Large intestine (tissue), 3 donors: Measurements from ENCODE around the gene DCAF15. TPM values are rescaled to one million over a fixed set of nuclear protein-coding genes. Genes with fewer than 3 reads are reported as not detected.

Source experiments
- DNase-seq, 2 donors: peaks; one replicate each; pipeline versions ENCODE4 v3.0.0 to v3.0.0-alpha.2; 2013
- H3K27ac ChIP-seq: one replicate; pipeline ENCODE4 v1.5.1; 2013; ENCODE audit warnings: low read length
- H3K27me3 ChIP-seq: 2 replicates; pipeline ENCODE4 v1.6.1; 2013; ENCODE audit warnings: low read length; ENCODE audit not compliant: control insufficient read depth, insufficient read depth
- H3K36me3 ChIP-seq: 2 replicates; pipeline ENCODE4 v1.6.1; 2013; ENCODE audit warnings: low read length; ENCODE audit not compliant: control insufficient read depth, insufficient read depth
- H3K4me1 ChIP-seq: one replicate; pipeline ENCODE4 v1.6.1; 2013; ENCODE audit warnings: low read length; ENCODE audit not compliant: control insufficient read depth, insufficient read depth
- H3K4me3 ChIP-seq: one replicate; pipeline ENCODE4 v1.5.1; 2013; ENCODE audit warnings: low read length
- H3K9me3 ChIP-seq: one replicate; pipeline ENCODE4 v1.6.1; 2013; ENCODE audit warnings: mild to moderate bottlenecking, low read depth, low read length, moderate library complexity; ENCODE audit not compliant: control insufficient read depth
- WGBS: methylation state at CpG from one replicate; pipeline ENCODE4 v1.1.5; 2013; ENCODE audit warnings: low lambda C conversion rate; ENCODE audit not compliant: insufficient coverage; 5-methylcytosine and 5-hydroxymethylcytosine counted together
- polyA plus RNA-seq: library from polyadenylated mRNA; unstranded; fragments of 120-200 nt; gene quantifications from one replicate; pipeline ENCODE4 v1.2.1, GENCODE V29; 2013

The DCAF15 gene
- polyA plus RNA-seq, 1 donor = 26.8 TPM

GRCh38 chr19:13959962-13960862 is 7.9 kb downstream of the DCAF15 start:
- Histone ChIP-seq H3K36me3 (peaks cover 76% of the 10 kb centered on the region), H3K27me3 (no peaks in the 10 kb centered on the region), H3K4me3 (no peak overlapping the region), H3K27ac (no peak overlapping the region), H3K4me1 (no peaks in the 10 kb centered on the region), H3K9me3 (no peaks in the 10 kb centered on the region)
- no peak for DNase-seq
- no CpG with 5 or more reads among the region's 27 CpGs for WGBS

- WGBS = 92% methylated on average over 2 of the region's 39 CpGs
- H3K4me1 ChIP-seq = no peaks in the 10 kb centered on the region
- no peak overlapping the region for H3K27ac ChIP-seq
- no peak overlapping the region for H3K4me3 ChIP-seq
- peaks cover 74% of the 10 kb centered on the region for H3K36me3 ChIP-seq
- no peak for DNase-seq
- no peaks in the 10 kb centered on the region for H3K9me3 ChIP-seq
- H3K27me3 ChIP-seq = no peaks in the 10 kb centered on the region
Observed at GRCh38 chr19:13960863-13961784, 8.8 kb downstream of the DCAF15 start.

DNA sequence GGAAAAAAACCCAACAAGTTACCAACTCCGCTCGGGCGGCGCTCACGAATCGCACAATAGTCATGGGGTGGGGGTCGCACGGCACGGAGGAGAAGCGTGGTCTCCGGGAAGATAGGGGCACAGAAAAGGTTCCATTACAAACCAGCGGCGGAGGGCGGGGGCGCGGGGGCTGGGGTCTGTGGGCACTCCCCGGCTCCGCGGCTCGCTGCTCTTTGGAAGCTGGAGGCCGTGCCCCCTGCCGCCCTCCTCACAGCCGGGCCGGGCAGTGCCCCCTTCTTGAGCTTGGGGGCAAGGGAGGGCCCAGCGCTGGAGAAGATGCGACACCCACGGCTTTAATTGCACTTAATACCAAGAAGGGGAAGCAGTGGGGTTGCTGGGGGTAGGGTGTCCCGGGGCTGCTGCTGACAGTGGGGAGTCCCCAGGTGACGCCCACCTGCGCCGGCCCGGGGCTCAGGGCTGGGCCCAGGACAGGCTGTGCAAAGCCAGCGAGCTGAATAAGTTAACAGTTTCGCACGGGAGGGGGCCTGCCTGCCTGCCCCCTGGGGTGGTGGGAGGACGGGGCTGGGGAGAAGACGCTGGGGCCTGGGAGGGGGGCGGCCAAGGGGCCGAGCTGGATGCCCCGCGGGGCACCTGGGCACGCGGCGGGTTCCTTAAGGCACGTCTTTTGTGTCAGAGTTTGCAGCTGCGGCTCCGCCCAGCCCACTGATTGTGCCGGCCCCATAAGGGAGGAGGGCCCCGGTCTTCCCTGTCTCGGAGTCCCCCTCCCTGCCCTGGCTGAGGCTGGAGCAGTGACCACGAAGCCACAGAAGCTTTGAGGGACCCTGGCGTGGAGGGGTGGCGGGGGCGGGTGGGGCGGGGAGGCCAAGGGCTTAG is 9.8 kb downstream of the DCAF15 start:
- H3K9me3 ChIP-seq = no peaks in the 10 kb centered on the region
- no peak overlapping the region for H3K4me3 ChIP-seq
- DNase-seq = no peak
- no peak overlapping the region for H3K27ac ChIP-seq
- H3K27me3 ChIP-seq = no peaks in the 10 kb centered on the region
- H3K36me3 ChIP-seq = peaks cover 74% of the 10 kb centered on the region
- 83% methylated on average over 8 of the region's 55 CpGs for WGBS
- H3K4me1 ChIP-seq = no peaks in the 10 kb centered on the region

GRCh38 chr19:13962699-13963602 is 10.6 kb downstream of the DCAF15 start:
- H3K4me3 ChIP-seq = no peak overlapping the region
- no CpG with 5 or more reads among the region's 89 CpGs for WGBS
- no peak for DNase-seq
- H3K36me3 ChIP-seq = peaks cover 73% of the 10 kb centered on the region
- no peaks in the 10 kb centered on the region for H3K9me3 ChIP-seq
- no peaks in the 10 kb centered on the region for H3K27me3 ChIP-seq
- H3K27ac ChIP-seq = no peak overlapping the region
- no peaks in the 10 kb centered on the region for H3K4me1 ChIP-seq

DNA sequence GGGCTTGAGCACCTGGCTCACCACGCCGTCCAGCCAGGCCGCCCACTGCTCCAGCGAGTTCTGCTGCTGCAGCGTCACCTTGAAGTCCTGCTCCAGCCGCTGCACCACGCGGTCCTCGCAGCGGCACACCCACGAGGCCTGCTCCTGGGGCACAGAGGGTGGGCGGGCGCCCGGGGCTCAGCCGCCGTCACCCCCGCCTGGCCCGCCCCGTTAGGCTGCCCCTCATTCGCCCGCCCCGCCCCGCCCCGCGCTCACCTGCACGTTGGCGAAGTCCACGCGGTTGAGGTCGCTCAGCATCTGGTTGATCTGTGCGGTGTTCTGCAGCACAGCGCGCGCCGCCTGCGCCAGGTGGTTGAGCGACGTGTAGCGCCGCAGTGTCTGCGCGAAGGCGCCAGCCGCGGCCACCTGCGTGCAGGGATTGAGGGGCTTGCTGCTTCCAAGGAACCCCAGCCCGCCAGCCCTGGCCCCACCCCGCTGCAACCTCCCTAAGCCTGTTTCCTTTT is 11.3 kb downstream of the DCAF15 start:
- DNase-seq = no peak
- Histone ChIP-seq H3K4me3 (no peak overlapping the region), H3K27ac (no peak overlapping the region), H3K9me3 (no peaks in the 10 kb centered on the region), H3K36me3 (peaks cover 73% of the 10 kb centered on the region), H3K4me1 (no peaks in the 10 kb centered on the region), H3K27me3 (no peaks in the 10 kb centered on the region)
- WGBS = no CpG with 5 or more reads among the region's 48 CpGs

- Histone ChIP-seq H3K27me3 (no peaks in the 10 kb centered on the region), H3K9me3 (no peaks in the 10 kb centered on the region), H3K4me1 (no peaks in the 10 kb centered on the region), H3K36me3 (peaks cover 73% of the 10 kb centered on the region), H3K27ac (no peak overlapping the region), H3K4me3 (no peak overlapping the region)
- DNase-seq = no peak
- WGBS = no CpG with 5 or more reads among the region's 5 CpGs
Observed at GRCh38 chr19:13964776-13965175, 12.5 kb downstream of the DCAF15 start.

DNA sequence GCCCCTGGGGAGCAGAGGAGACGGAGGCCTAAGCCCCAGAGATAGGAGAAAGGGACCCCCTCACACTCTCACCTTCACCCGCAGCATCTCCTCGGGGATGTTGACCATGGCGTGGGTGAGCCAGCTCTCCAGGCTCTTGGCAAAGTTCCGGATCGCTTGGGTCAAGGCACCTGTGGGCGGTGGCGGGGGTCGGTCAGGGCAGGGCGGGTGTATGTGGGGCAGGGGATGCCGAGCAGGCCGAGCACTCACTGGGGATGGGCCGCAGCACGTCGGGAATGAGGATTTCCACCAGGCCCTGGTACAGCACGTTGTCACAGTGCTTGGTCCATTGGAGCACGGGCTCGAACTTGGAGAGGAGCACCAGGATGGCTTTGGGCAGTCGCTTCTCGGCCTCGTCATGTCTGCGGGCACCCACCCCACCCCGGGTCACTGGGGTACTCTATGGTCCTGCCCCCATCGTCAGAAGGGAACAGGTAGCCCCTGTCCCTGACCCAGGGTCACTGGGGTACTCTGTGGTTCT is 13.1 kb downstream of the DCAF15 start:
- H3K36me3 ChIP-seq = peaks cover 73% of the 10 kb centered on the region
- no peak overlapping the region for H3K27ac ChIP-seq
- H3K27me3 ChIP-seq = no peaks in the 10 kb centered on the region
- WGBS = no CpG with 5 or more reads among the region's 24 CpGs
- no peak for DNase-seq
- H3K9me3 ChIP-seq = no peaks in the 10 kb centered on the region
- no peaks in the 10 kb centered on the region for H3K4me1 ChIP-seq
- H3K4me3 ChIP-seq = no peak overlapping the region

DNA sequence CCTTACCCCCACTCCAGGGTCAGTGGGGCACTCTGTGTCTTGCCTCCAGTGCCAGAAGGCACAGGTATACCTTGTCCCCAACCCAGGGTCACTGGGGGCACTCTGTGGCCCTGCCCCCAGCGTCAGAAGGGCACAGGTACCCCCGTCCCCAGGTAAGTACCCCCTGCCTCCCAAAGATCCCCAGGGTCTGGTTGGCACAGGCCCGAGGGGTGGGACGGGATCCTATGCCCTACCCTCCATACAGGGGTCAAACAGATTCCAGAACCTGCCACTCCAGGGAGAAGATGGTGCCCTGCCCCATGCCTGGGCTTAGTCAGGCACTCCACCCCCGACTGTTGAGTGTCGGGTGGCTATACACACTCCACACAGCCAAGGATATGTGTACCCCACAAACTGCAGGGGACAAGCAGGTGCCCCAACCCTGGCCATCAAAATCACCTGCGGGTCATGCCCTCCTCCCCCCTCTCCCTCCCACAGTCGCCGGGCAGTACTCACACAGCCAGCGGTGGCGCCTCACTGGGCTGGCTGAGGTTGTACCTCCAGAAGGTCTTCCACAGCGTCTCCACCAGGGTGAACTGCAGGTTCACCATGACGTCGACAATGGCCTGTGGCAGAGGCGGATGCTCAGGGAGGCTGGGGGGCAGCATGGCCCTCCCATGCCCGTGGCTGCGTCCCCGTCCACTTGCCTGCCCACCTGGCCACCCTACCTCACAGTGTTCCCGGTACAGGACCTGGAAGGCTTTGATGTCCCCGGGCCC is 13.8 kb downstream of the DCAF15 start:
- Histone ChIP-seq H3K4me3 (no peak overlapping the region), H3K27me3 (no peaks in the 10 kb centered on the region), H3K9me3 (no peaks in the 10 kb centered on the region), H3K4me1 (no peaks in the 10 kb centered on the region), H3K36me3 (peaks cover 69% of the 10 kb centered on the region), H3K27ac (no peak overlapping the region)
- DNase-seq = no peak
- WGBS = no CpG with 5 or more reads among the region's 20 CpGs
